ENCODE data around the gene REL. TPM values are rescaled to one million over a fixed set of nuclear protein-coding genes. Genes with fewer than 3 reads are reported as not detected.
"Not testable (repeated sequence)": the region's sequence is repeated elsewhere in the genome, so short reads cannot be mapped to it uniquely, and the experiment has no call there.

Gene REL
- polyA plus RNA-seq, 1 of the 3 experiments (the other 2 are of a cell fraction) = 0.59 TPM

DNA sequence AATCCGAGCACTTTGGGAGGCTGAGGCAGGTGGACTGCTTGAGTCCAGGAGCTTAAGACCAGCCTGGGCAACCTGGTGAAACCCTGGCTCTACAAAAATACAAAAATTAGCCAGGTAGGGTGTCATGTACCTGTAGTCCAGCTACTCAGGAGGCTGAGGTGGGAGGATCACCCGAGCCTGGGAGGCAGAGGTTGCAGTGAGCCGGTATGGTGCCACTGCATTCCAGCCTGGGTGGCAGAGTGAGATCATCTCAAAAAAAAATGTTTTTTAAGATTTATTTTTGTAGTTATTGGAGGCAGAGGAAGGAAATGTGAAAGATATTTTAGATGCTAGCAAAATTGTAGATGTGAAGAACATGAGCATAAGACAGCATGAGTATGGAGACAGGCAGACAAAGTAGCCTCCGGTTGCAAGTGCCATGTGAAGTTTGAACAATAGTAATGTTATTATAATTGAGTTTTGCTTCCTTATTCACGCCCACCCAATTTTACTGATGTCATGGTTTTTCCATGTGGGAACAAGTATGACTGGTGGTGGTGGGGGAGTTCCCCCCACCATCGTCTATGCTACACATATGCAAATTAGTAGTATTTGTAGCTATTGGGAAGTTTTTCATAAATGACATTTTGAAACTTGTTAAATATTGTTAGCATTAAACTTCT, 18.0 kb downstream of the REL start (continued):
- no peak for TF ChIP-seq ELF1 (IDR thresholded peaks at IDR 0.05)
- TF ChIP-seq MEF2A (IDR thresholded peaks at IDR 0.05; ENCODE audit: borderline replicate concordance, low read depth) = no peak
- no peak for TF ChIP-seq MXI1 (IDR thresholded peaks at IDR 0.05; ENCODE audit: low read depth, low read length)
- TF ChIP-seq RXRA (IDR thresholded peaks at IDR 0.05; ENCODE audit: borderline replicate concordance, low read depth) = no peak
- TF ChIP-seq RAD21 (IDR thresholded peaks at IDR 0.05; ENCODE audit: low read length) = no peak

DNA sequence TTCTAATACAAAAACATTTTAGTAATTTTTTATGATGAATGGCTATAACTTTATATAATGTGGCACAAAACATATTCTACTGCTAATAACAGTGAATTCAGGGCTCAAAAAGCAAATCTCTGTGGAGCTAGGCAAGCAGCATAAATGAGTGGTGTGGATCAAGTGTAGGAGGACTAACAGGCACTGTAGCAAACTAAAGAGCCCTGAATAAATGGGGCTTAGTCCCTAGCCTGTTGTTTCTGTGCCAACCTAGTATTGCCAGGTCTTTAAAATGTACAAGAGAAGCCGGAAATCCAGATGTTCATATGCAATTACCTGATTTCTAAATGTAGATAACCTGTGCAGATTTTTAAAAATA, 18.5 kb downstream of the REL start:
- WGBS (ENCODE audit: low lambda C conversion rate) = 76% methylated on average over 1 of the region's 1 CpG
- H4K20me1 ChIP-seq (ENCODE audit: insufficient read depth) = no peaks in the 10 kb centered on the region
- no peaks in the 10 kb centered on the region for H3K9me2 ChIP-seq
- no peak overlapping the region for H2AFZ ChIP-seq (ENCODE audit: low read depth)
- POLR2A ChIA-PET = no interaction called here
- no peak for TF ChIP-seq EP300 (IDR thresholded peaks at IDR 0.05; ENCODE audit: borderline replicate concordance in 1 of 2, low read depth in 1 of 2, low read length in 1 of 2)
- TF ChIP-seq TEAD4 (IDR thresholded peaks at IDR 0.05; ENCODE audit: borderline replicate concordance, insufficient read depth) = no peak
- TF ChIP-seq USF2 (IDR thresholded peaks at IDR 0.05; ENCODE audit: borderline replicate concordance, low read depth, low read length) = no peak
- no peak for TF ChIP-seq FOXJ3 (CRISPR knock-in tag; IDR thresholded peaks at IDR 0.05)
- TF ChIP-seq, protein P1, sequence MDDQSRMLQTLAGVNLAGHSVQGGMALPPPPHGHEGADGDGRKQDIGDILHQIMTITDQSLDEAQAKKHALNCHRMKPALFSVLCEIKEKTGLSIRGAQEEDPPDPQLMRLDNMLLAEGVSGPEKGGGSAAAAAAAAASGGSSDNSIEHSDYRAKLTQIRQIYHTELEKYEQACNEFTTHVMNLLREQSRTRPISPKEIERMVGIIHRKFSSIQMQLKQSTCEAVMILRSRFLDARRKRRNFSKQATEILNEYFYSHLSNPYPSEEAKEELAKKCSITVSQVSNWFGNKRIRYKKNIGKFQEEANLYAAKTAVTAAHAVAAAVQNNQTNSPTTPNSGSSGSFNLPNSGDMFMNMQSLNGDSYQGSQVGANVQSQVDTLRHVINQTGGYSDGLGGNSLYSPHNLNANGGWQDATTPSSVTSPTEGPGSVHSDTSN (IDR thresholded peaks at IDR 0.05) = no peak
- TF ChIP-seq SIN3A (IDR thresholded peaks at IDR 0.05; ENCODE audit: borderline replicate concordance, low read depth, low read length) = no peak
- TF ChIP-seq POLR2AphosphoS5 (IDR thresholded peaks at IDR 0.05; ENCODE audit: low read depth, low read length) = no peak
- TF ChIP-seq, protein P2, sequence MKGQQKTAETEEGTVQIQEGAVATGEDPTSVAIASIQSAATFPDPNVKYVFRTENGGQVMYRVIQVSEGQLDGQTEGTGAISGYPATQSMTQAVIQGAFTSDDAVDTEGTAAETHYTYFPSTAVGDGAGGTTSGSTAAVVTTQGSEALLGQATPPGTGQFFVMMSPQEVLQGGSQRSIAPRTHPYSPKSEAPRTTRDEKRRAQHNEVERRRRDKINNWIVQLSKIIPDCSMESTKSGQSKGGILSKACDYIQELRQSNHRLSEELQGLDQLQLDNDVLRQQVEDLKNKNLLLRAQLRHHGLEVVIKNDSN (IDR thresholded peaks at IDR 0.05; ENCODE audit: borderline replicate concordance, low read depth) = no peak
- no peak for TF ChIP-seq NRF1 (IDR thresholded peaks at IDR 0.05; ENCODE audit: low read depth, low read length)
- no peak for TF ChIP-seq IRF3 (IDR thresholded peaks at IDR 0.05; ENCODE audit: low read depth, low read length)
- no peak for TF ChIP-seq FOSL2 (IDR thresholded peaks at IDR 0.05; ENCODE audit: borderline replicate concordance, low read depth)
- TF ChIP-seq CHD2 (IDR thresholded peaks at IDR 0.05; ENCODE audit: low read length, partially characterized antibody) = no peak
- no peak for TF ChIP-seq SMC3 (IDR thresholded peaks at IDR 0.05; ENCODE audit: low read depth, low read length)
- no peak for TF ChIP-seq EZH2phosphoT487 (IDR thresholded peaks at IDR 0.05; ENCODE audit: borderline replicate concordance, low read depth)
- TF ChIP-seq RFX5 (IDR thresholded peaks at IDR 0.05; ENCODE audit: low read length) = no peak
- TF ChIP-seq YY1 (IDR thresholded peaks at IDR 0.05; ENCODE audit: low read depth) = no peak
- no peak for TF ChIP-seq ELF1 (IDR thresholded peaks at IDR 0.05)
- no peak for TF ChIP-seq GATA2 (CRISPR knock-in tag; IDR thresholded peaks at IDR 0.05)
- H3K36me3 ChIP-seq (replicated peaks in 1 of 2; ENCODE audit: control insufficient read depth in 1 of 2, insufficient read depth in 2 of 2, low read length in 1 of 2) = peaks cover 19 to 27% of the 10 kb centered on the region in 2 experiments
- DNase-seq = no peak
- H3K4me2 ChIP-seq = no peak overlapping the region
- H3K9ac ChIP-seq = no peak overlapping the region
- no peaks in the 10 kb centered on the region for H3K27me3 ChIP-seq (ENCODE audit: insufficient read depth)
- no peaks in the 10 kb centered on the region for H3F3A ChIP-seq (replicated peaks; ENCODE audit: insufficient read depth)
- no peaks in the 10 kb centered on the region for H3K79me2 ChIP-seq (ENCODE audit: insufficient read depth)
- no peak overlapping the region for H3K27ac ChIP-seq (ENCODE audit: low read depth in 2 of 2, low read length in 1 of 2)
- H3K4me1 ChIP-seq (ENCODE audit: control insufficient read depth in 1 of 2, insufficient read depth in 2 of 2, low read depth in 1 of 2, low read length in 1 of 2) = no peaks in the 10 kb centered on the region
- CTCF ChIA-PET = interaction anchor here (0.6 to 1.5 kb wide), 2 partner anchors 19 to 32 kb away, joined by 3 read pairs; partner anchors contain the start of gene REL
- H3K9me3 ChIP-seq = no peaks in the 10 kb centered on the region
- no peak overlapping the region for H3K4me3 ChIP-seq (ENCODE audit: low read depth in 2 of 2, low read length in 1 of 2)

DNA sequence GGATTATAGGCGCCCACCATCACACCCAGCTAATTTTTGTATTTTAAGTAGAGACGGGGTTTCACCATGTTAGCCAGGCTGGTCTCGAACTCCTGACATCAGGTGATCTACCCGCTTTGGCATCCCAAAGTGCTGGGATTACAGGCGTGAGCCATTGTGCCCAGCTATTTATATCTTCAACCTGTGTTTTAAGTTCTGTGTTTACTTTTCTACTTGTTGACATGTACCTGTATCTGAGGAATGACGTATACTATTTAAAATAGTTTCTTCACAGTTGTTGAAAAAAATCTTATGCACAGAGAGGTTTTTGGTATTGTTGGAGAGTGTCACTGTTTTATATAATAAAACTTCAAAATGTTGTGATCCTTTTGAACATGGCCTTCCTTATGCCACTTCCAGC, 19.9 kb downstream of the REL start:
- H3K27me3 ChIP-seq (ENCODE audit: insufficient read depth); H3K27ac ChIP-seq (ENCODE audit: low read depth in 2 of 2, low read length in 1 of 2); CTCF ChIA-PET; H3K9me3 ChIP-seq; H3K4me2 ChIP-seq; H4K20me1 ChIP-seq (ENCODE audit: insufficient read depth); H3F3A ChIP-seq (replicated peaks; ENCODE audit: insufficient read depth); POLR2A ChIA-PET; H2AFZ ChIP-seq (ENCODE audit: low read depth); H3K9ac ChIP-seq; DNase-seq; H3K9me2 ChIP-seq; H3K79me2 ChIP-seq (ENCODE audit: insufficient read depth); H3K4me1 ChIP-seq (ENCODE audit: control insufficient read depth in 1 of 2, insufficient read depth in 2 of 2, low read depth in 1 of 2, low read length in 1 of 2); H3K4me3 ChIP-seq (ENCODE audit: low read depth in 2 of 2, low read length in 1 of 2): not testable (repeated sequence)
- H3K36me3 ChIP-seq (replicated peaks in 1 of 2; ENCODE audit: control insufficient read depth in 1 of 2, insufficient read depth in 2 of 2, low read length in 1 of 2) = peaks cover 17 to 18% of the 10 kb centered on the region in 2 experiments
- 98% methylated on average over 6 of the region's 6 CpGs for WGBS (ENCODE audit: low lambda C conversion rate)

All from SK-N-SH (cell line).